Left ventricle myocardium superior (tissue), 1 donor: ENCODE measurements around the gene FBXL12. TPM values are rescaled to one million over a fixed set of nuclear protein-coding genes. Genes with fewer than 3 reads are reported as not detected.
"Not testable (repeated sequence)": the region's sequence is repeated elsewhere in the genome, so short reads cannot be mapped to it uniquely, and the experiment has no call there.

Experiments
- ATAC-seq: fragments of 200-7000 bp; cut with Tn5 transposase; one replicate; pipeline ENCODE4 v1.9.1; 2020; ENCODE audit warnings: mild to moderate bottlenecking, moderate library complexity
- DNase-seq: peaks from one replicate; pipeline ENCODE4 v3.0.0-alpha.2; 2020
- intact Hi-C: fragments of 100-400 bp; cut with micrococcal nuclease; formaldehyde crosslinking; loops from one replicate; pipeline ENCODE4 v1.11.0; 2022
- total RNA-seq: library from RNA; stranded (reverse); fragmentation: NEBNext Ultra II Directional; extraction: Animal tissue kit (Norgen Biotek cat#: 25700); gene quantifications from one replicate; pipeline ENCODE4 v1.2.1, GENCODE V29; 2021
- donor health status: DM: no; HTN: yes; CAD: no; lungs with severe emphysema.

FBXL12 gene
- total RNA-seq, 1 donor from 2014 or later = 11.2 TPM

DNA sequence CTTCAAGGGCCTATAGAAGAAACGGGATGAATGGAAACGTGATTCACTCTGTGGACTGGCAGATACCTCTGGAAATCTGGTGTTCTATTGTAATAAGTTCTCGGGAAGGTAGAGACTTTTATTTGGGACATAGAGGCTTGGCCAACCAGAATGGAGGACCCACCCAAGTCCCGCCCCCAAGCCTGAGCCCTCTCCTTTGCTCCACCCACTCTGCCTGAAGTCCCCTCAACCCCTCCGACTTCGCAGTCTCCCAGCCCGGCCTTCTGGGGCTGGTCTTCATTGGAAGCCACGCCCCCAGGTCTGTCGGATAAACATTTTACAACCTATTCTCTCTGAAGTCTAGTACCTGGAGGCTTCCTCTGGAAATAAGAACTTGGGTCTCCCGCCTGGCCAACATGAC, 16.9 kb downstream of the FBXL12 start:
- intact Hi-C loops = no loop called here
- ATAC-seq = no peak
- no peak for DNase-seq

- no peak for DNase-seq
- ATAC-seq = no peak
- intact Hi-C loops = loop anchor here (5.0 to 10.0 kb wide), 2 partner anchors 174 to 487 kb away; partner anchors contain the start of gene ZNF561
Observed at GRCh38 chr19:9799162-9799561, 19.7 kb downstream of the FBXL12 start.

- DNase-seq = no peak
- intact Hi-C loops = loop anchor here (5.0 to 10.0 kb wide), 2 partner anchors 173 to 486 kb away; partner anchors contain the start of gene ZNF561
- ATAC-seq = no peak
Observed at GRCh38 chr19:9797871-9798270, 21.0 kb downstream of the FBXL12 start.

- intact Hi-C loops = loop anchor here (5.0 to 10.0 kb wide), 2 partner anchors 171 to 484 kb away; partner anchors contain the start of gene ZNF561
- ATAC-seq (peak; percentile 12), DNase-seq (peak; percentile 80)
Observed at GRCh38 chr19:9796113-9796773, 22.6 kb downstream of the FBXL12 start.

GRCh38 chr19:9793071-9793591, 25.7 kb downstream of the FBXL12 start:
- ATAC-seq (peak; percentile 27), DNase-seq (peak; percentile 69)
- intact Hi-C loops = loop anchor here (10.0 kb wide), 1 partner anchor 168 kb away; the partner anchor contains the start of gene ZNF561

DNA sequence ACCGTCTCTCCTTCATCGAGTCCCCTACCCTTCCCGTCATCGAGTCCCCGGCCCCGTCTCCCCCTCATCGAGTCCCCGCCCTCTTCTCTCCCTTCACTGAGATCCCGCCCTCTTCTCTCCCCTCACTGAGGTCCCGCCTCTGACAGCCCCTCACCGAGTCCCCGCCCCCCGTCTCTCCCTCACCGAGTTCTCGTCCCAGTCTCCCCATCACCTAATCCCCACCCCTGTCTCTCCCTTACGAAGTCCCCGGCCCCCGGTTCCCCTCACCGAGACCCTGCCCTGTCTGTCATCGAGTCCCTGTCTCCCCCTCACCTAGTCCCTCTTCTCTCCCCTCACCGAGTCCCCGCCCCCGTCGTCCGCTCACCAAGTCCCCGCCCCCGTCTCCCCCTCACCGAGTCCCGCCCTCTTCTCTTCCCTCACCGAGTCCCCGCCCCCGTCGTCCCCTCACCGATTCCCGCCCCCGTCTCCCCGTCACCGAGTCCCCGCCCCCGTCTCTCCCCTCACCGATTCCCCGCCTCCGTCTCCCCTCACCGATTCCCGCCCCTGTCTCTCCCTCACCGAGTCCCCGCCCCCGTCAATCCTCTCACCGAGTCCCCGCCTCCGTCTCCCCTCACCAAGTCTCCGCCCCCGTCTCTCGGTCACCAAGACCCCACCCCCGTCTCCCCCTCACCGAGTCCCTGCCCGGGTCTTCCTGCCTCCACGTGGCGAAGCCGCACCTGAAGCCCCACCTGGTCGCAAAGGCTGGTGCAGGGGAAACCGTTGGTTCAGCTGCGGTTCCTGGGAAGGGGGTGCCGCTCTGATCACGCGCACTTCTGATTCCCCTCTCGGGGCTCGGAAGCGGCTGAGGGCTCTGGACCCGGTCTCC, 26.4 kb downstream of the FBXL12 start:
- ATAC-seq = peak; percentile 82
- intact Hi-C loops = loop anchor here (10.0 kb wide), 1 partner anchor 168 kb away; the partner anchor contains the start of gene ZNF561

GRCh38 chr19:9791552-9792205, 27.2 kb downstream of the FBXL12 start:
- peak; percentile 96 for DNase-seq
- peak; percentile 80 for ATAC-seq
- intact Hi-C loops = loop anchor here (10.0 kb wide), 1 partner anchor 167 kb away; the partner anchor contains the start of gene ZNF561

More for the DNA sequence above, 26.4 kb downstream of the FBXL12 start:
- peak; percentile 94 for DNase-seq

- not testable (repeated sequence) for DNase-seq, ATAC-seq
- intact Hi-C loops = loop anchor here (10.0 kb wide), 1 partner anchor 166 kb away; the partner anchor contains the start of gene ZNF561
Observed at GRCh38 chr19:9791073-9791367, 27.9 kb downstream of the FBXL12 start.

GRCh38 chr19:9789579-9789978, 29.3 kb downstream of the FBXL12 start:
- intact Hi-C loops, DNase-seq, ATAC-seq: not testable (repeated sequence)

DNA sequence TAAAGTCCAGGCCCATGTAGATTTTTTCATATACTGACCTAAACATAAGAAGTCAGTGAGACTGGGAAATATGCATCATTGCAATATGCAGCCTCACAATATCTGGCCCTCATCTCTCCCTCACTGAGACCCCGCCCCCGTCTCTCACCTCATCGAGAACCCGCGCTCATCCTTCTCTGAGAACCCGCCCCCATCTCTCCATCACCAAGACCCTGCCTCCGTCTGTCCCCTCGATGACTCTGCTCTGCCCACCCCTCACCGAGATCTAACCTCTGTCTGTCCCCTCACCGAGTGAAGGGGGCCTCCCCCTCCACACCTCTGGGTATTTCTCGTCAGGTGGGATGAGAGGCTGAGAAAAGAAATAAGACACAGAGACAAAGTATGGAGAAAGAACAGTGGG, 29.8 kb downstream of the FBXL12 start:
- intact Hi-C loops = no loop called here

DNA sequence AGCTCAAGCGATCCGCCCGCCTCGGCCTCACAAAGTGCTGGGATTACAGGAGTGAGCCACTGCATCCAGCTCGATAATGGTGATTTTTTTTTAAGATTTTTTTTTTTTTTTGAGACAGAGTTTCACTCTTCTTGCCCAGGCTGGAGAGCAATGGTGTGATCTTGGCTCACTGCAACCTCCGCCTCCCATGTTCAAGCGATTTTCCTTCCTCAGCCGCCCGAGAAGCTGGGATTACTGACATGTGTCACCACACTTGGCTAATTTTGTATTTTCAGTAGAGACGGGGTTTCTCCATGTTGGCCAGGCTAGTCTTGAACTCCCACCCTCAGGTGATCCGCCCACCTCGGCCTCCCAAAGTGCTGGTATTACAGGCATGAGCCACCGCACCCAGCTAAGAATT, 30.3 kb downstream of the FBXL12 start:
- ATAC-seq, DNase-seq, intact Hi-C loops: not testable (repeated sequence)

More for the DNA sequence above, 29.8 kb downstream of the FBXL12 start:
- no peak for DNase-seq
- no peak for ATAC-seq

DNA sequence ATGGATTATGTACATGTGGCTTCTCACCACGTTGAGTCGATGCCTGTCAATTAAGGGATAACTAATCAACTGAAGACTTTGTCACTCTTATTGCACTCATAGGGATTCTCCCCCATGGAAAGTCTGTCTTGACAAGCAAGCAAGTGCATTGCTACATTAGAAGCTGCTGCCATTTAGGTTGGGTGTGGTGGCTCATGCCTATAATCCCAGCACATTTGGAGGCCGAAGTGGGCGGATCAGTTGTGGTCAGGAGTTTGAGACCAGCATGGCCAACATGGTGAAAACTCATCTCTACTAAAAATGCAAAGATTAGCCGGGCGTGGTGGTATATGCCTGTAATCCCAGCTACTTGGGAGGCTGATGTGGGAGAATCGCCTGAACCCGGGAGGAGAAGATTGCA, 32.1 kb downstream of the FBXL12 start:
- intact Hi-C loops = no loop called here
- DNase-seq (no peak), ATAC-seq (no peak)

DNA sequence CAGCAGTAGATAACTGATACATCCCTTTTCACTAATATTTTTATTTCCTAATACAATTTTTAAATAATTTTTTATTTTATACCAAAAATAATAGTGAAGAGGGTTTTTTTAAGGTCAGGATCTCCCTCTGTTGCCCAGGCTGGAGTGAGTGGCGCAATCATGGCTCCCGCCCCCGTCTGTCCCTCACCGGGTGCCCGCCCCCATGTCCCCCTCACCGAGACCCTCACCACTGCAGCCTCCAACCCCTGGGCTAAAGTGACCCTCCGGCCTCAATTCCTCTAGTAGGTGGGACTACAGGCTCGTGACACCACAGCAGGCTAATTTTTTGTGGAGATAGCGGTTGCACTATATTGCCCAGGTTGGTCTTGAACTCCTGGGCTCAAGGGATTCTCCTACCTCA, 32.5 kb downstream of the FBXL12 start:
- intact Hi-C loops = no loop called here
- no peak for ATAC-seq
- DNase-seq = no peak

DNA sequence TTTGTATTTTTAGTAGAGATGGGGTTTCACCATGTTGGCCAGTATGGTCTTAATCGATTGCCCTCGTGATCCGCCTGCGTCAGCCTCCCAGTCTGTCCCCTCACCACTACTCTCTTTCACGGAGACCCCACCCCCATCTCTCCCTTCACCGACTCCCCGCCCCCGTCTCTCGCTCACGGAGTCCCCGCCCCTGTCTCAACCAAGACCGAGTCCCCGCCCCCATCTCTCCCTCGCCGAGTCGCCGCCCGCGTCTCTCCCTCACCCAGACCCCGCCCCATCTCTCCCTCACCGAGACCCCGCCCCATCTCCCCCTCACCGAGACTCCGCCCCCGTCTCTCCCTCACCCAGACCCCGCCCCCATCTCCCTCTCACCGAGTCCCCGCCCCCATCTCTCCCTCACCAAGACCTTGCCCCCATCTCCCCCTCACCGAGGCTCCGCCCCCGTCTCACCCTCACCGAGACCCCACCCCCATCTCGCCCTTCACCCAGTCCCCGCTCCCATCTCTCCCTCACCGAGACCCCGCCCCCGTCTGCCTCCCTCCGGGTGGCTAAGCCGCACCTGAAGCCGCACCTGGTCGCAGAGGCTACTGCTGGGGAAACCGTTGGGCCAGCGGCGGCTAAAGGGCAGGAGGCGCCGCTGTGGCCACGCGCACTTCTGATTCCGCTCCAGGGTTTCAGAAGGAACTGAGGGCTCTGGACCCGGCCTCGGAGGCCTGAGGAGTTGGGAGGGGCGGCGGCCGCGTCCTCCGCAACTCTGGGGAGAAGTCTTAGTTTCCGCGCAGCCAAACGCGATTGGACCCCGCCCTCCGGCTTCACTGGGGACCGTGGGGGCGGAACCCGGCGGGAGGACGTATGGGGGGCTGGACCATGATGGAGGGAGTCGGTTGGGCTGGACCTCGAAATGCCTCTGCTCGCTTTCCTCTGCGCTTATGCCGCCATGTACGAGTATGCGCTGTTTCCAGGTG, 33.2 kb downstream of the FBXL12 start:
- peak; percentile 96 for DNase-seq
- intact Hi-C loops = no loop called here
- ATAC-seq = peak; percentile 93

- intact Hi-C loops, ATAC-seq: not testable (repeated sequence)
Observed at GRCh38 chr19:9784163-9784496, 34.7 kb downstream of the FBXL12 start.

GRCh38 chr19:9782338-9782737, 36.5 kb downstream of the FBXL12 start:
- intact Hi-C loops = no loop called here
- DNase-seq = no peak
- no peak for ATAC-seq

More at GRCh38 chr19:9784163-9784496, 34.7 kb downstream of the FBXL12 start:
- DNase-seq = not testable (repeated sequence)

DNA sequence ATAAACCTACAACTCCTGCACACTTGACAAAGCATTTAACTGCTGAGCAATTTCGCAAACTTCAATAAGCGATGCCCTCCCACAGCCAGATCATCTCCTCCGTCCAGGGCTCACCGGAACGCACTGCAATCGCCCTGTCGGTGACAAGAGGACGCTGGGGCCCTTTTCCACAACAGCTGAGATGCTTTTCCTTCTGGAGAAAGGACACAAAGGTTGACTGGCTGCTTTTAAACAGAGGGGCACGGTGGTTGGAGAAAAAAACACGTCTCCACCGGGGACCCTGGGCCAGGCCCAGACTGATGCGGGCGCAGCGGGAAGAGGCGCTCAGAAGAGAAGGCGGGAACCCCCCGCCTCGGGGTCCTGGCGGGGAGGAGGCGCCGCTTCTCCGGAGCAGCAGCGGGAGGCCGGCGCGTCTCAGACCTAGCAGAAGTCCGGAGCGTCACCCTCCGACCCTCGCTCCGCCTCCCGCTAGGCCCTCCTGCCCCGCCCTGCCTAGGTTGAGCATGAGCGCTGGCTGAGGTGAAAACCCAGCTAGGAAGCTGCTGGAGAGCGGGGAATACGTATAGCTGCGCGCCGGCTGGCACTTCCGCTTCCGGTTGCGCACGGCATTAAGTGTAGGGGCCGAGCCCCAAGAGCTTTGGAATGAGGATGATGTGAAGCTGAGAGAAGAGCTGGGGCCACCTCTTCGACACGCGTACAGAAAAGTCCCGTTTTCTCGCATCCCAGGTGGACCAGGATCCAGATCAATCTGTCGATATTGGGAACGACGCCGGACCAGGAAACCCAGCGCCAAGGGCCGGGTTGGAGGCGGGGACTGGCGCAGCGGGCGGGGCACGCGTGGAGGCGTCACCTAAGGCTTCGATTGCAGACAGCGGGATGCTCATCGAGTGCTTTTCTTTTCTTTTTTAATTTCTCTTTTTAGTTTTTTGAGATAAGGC, 50.4 kb downstream of the FBXL12 start, which contains the start of gene ZNF846:
Gene ZNF846, minus strand, starts transcription at position 564 of the 938 bp plus-strand sequence. CDS start 3,788 bp downstream, outside the sequence.
- peak; percentile 96 for DNase-seq
- ATAC-seq = peak; percentile 99
- intact Hi-C loops = loop anchor here (10.0 kb wide), 1 partner anchor 144 kb away; the partner anchor contains the start of gene ZNF561
